T-helper 9 cell (primary cell): ENCODE results near the gene SERPING1.

Experiments used
- DNase-seq: peaks from one replicate; pipeline ENCODE4 v3.0.0-alpha.2; 2020

The SERPING1 gene

GRCh38 chr11:57638811-57639320, 41.4 kb downstream of the SERPING1 start:
- DNase-seq: no peak

- DNase-seq: no peak
Measured at GRCh38 chr11:57639321-57640067, 42.0 kb downstream of the SERPING1 start.

DNA sequence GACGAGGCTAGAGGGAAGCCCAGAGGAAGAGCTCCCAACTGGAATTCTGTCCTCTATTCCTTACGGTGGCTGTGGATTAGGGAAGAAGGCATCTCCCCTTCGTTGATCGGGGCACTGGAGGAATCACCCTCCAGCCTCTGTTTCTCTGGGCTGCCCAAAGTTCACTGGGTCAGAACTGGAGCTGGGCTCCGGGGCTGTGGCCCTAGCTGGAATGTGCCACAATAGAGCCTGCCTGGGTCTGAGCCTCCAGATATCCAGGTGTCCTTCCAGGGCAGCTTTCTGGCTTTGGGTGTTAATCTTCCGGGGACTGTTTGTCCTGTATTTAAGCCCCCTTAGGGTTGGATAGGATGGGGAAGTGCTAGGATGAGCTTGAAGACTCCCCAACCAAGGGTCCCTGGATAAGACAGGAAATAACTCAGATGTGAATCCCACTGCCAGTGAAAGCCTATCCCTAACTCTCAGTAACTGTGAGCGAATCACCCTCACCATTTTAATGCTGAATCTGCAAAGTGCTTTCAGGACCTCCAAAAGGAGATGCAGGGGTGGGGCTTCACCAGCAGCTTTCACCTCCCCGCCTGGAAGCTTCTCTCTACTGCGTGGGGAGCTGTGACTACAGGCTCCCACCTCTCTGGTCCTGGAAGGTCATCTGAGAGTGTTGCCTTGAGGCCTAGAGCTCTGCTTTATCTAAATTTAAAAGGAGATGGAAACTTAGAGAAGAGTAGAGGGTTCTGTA, 42.7 kb downstream of the SERPING1 start:
- DNase-seq: no peak

DNA sequence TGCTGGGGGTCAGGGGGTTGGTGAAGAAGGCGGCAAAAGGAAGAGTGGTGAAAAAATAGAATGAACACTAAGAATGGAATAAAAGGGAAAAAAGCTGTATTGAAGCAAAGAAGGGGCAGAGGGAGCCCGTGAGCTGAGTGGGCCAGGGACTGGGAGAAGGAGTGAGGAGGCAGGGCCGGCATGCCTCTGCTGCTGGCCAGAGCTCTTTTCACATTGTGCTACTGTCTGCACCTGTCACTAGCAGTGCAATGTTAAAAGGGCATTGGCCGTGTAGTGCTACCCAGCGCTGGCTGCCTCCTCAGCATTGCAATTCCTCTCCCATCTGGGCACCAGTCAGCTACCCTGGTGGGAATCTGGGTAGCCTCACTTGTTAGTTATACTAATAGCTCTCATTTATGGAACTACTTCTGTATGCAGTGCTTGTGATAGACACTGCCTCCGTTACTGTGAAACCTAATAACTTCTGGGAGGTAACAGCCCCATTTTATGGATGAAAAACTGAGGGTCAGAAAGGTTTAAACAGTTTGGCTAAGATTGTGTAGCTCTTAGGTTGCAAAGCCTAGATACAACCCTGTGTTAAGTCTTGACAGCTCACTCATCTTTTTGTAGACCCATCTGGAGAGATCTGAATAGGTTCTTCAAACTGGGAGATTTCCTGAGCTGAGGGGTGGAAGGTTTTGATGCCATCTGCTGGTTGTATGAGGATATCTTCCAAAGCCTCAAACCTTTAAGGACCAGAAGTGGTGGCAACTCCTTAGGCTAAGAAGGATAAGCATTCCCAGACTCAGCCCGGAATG, 43.7 kb downstream of the SERPING1 start:
- no peak for DNase-seq

GRCh38 chr11:57643802-57644201, 46.3 kb downstream of the SERPING1 start:
- DNase-seq: no peak

- DNase-seq: peak; percentile 79
Measured at GRCh38 chr11:57644748-57645688, 47.5 kb downstream of the SERPING1 start.

DNA sequence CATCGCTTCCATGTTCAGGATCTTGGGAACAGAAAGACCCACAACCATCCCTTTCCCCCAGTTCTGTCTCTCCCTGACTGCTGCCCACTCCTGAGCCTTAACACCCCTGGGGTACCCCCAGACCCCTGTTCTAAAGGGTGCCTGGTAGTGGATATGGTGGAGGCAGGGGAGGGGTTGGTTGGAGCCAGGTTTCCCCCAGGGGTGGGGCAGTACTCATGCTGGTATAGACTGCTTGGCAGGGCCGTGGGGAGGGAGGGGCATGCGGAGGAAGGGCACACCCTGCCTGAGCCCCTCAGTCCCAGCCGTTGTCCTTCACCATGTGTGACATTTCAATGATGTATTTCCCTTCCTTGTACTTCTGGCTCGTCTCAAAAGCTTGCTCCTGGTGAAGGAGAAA, 48.2 kb downstream of the SERPING1 start:
- no peak for DNase-seq

DNA sequence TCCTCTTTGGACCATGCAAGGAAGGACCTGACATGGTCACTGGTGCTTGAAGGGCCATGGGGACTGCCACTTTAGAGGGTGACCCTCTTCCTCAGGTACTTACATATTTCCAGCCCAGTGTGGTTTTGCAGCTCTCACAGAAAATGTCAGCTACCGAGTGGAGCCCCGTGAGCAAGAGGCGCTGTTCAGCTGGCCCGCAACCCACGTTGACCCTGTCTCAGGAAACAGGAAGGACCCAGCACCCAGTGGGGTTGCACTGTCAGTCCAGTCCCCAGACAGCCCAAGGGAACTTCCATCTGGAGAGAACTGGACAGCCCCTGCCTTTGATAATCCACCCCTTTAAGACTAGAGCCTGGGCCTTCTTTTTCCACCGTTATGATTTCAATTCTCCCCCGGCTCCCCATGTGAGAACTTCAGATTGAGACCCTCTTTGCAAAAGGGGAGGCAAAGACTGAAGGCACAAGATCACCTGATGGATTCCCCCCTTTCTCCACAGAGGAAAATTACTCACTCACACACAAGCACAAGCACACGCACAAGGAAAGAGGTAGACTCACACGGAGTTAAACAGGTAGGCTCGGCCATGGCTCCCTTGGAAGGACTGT, 48.8 kb downstream of the SERPING1 start:
- no peak for DNase-seq

DNA sequence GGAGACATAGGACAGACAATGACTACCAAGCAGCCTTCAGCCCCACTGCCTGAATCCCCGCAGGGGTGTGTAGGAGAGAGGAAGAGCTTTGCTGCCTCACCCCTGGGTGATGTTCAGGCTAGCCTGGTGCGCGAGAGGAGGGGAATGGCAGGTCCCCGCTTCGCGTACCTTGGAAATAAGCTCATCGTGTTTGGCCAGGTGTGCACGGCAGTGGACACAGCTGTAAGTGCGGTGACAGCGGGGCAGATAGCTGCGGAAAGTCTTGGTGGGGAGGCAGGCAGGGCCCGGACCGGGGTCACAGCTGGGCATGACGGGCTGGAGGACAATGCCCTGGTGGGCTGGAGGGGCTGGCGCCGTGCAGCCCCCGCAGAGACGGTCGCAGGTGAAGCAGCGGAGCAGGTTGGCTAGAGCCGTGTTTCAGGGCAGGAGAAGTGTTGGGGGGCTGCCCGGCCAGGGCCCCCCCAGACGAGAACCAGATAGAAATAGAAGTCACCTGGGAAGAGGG, 49.4 kb downstream of the SERPING1 start:
- DNase-seq: no peak

- no peak for DNase-seq
Measured at GRCh38 chr11:57647372-57647771, 49.9 kb downstream of the SERPING1 start.

DNA sequence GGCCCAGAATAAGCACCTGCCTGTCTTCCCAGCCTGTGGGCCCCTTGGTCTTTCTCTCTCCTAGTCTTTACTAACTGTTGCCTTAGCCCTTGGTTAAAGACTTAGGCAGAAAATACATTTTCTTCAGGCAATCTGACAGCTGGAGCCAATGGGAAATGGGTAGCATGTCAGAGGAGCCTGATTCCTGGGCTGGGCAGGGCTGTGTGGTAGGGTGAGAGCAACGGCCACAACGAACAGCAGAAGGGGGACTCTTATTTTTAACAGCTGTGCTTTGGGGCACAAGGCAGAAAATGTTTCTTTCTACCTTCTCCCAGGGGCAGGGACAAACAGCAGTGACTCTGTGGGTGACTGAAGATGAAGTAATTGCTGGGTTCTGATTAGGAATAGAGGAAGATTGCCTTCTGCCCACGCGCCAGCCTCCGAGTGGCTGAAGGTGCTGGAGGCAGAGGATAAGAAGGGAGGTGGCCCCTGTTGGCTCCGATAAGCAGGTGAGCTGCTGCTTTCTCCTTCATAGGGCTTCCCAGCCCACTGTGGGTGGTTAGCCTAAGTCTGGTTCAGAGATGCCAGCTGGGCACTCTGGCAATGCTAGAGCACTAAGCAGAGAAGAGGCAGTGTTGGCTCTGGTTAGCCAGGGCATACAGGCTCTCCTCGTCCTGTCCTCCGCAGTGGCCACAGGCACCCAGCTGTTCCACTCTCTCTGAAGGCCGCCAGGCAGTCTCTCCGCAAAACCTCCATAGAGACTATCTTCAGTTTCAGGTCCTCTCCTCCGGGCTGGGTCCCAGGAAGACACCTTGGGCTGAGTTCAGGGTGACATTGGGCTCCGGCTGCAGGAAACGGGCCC, 50.7 kb downstream of the SERPING1 start:
- DNase-seq: no peak

- no peak for DNase-seq
Measured at GRCh38 chr11:57648801-57649735, 51.6 kb downstream of the SERPING1 start.

GRCh38 chr11:57649826-57650738, 52.6 kb downstream of the SERPING1 start, which contains the start of gene YPEL4:
Gene YPEL4, minus strand, starts transcription at chr11:57649912. Its CDS starts 2,805 bp downstream, at chr11:57647107.
- DNase-seq: peak; percentile 66

DNA sequence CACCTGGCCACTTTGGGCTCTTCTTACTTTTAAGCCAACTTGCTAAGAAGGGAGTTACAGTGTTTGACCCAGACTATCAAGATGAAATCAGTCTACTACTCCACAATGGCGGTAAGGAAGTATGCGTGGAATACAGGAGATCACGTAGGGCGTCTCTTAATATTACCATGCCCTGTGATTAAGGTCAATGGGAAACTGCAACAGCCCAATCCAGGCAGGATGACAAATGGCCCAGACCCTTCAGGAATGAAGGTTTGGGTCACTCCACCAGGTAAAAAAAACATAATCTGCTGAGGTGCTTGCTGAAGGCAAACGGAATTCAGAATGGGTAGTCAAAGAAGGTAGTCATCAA, 53.2 kb downstream of the SERPING1 start:
- no peak for DNase-seq

GRCh38 chr11:57651408-57651807, 53.9 kb downstream of the SERPING1 start:
- DNase-seq: no peak

- DNase-seq: peak; percentile 26
Measured at GRCh38 chr11:57652230-57652629, 54.7 kb downstream of the SERPING1 start.

DNA sequence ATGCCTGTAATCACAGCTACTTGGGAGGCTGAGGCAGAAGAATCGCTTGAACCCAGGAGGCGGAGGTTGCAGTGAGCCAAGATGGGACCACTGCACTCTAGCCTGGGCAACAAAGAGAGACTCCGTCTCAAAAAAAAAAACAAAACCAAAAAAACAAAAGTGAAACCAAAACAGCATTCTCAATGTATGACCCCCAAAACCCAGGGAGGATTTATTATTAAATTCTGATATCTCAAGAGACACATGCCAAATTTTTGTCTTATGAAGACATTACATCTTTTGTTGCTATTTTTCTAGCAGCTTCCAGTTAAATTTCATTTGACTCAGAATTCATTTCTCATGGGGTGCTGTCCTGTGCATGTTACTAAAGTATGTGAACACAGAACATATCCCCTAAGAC, 55.2 kb downstream of the SERPING1 start:
- DNase-seq: no peak

DNA sequence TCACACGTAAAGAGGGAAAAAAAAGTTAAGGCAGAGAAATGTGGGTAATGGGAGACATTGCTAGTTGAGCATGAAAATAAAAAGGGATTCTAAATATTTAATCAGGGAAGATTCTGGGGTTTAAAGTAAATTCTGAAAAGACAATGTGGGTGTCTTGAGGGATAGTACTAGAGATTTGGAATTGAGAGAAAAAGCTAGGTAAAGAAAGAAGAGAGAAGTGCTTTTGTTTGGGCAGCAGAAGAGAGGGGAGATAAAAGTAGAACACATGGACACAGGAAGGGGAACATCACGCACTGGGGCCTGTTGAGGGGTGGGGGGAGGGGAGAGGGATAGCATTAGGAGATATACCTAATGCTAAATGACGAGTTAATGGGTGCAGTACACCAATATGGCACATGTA, 55.7 kb downstream of the SERPING1 start:
- no peak for DNase-seq
